DOHH2 (cell line): ENCODE measurements around the gene TRIM66.

Experiments used
- H3F3A ChIP-seq: fragments of 200-600 bp; sonication (generic), shearing (Covaris generic); 2 replicates; pipeline ENCODE4 v1.6.0; 2016; ENCODE audit warnings: antibody characterized with exemption, mild to moderate bottlenecking; ENCODE audit not compliant: control insufficient read depth, insufficient read depth
- H3K27ac ChIP-seq: fragments of 200-600 bp; sonication (generic); 2 replicates; pipeline ENCODE4 v1.5.1; 2014; ENCODE audit warnings: low read depth, mild to moderate bottlenecking, low read length, moderate library complexity
- H3K27me3 ChIP-seq: fragments of 200-600 bp; sonication (generic); 2 replicates; pipeline ENCODE4 v1.6.1; 2014; ENCODE audit warnings: mild to moderate bottlenecking, low read length, mixed read lengths; ENCODE audit not compliant: control insufficient read depth
- H3K36me3 ChIP-seq: fragments of 200-600 bp; sonication (generic); 2 replicates; pipeline ENCODE4 v1.6.1; 2014; ENCODE audit warnings: mild to moderate bottlenecking, low read length, moderate library complexity, mixed read lengths; ENCODE audit not compliant: control insufficient read depth
- H3K4me1 ChIP-seq: fragments of 200-600 bp; sonication (generic); 2 replicates; pipeline ENCODE4 v1.6.1; 2014; ENCODE audit warnings: mild to moderate bottlenecking, low read length, mixed read lengths; ENCODE audit not compliant: control insufficient read depth
- H3K4me2 ChIP-seq: fragments of 200-600 bp; sonication (generic); 2 replicates; pipeline ENCODE4 v1.6.0; 2014; ENCODE audit warnings: mild to moderate bottlenecking, low read length, moderate library complexity
- H3K4me3 ChIP-seq: fragments of 200-600 bp; sonication (generic); 2 replicates; pipeline ENCODE4 v1.5.1; 2014; ENCODE audit warnings: mild to moderate bottlenecking, low read length, mixed read lengths
- H3K79me2 ChIP-seq: fragments of 200-600 bp; sonication (generic); 2 replicates; pipeline ENCODE4 v1.6.1; 2014; ENCODE audit warnings: mild to moderate bottlenecking, low read length, mixed read lengths; ENCODE audit not compliant: control insufficient read depth
- H3K9me2 ChIP-seq: fragments of 200-600 bp; sonication (generic); replicated peaks from 2 replicates; pipeline ENCODE4 v1.6.1; 2014; ENCODE audit warnings: mild to moderate bottlenecking, low read length, mixed read lengths; ENCODE audit not compliant: control insufficient read depth
- H3K9me3 ChIP-seq: fragments of 200-600 bp; sonication (generic); 2 replicates; pipeline ENCODE4 v1.6.1; 2014; ENCODE audit warnings: antibody characterized with exemption, low read length, mixed read lengths; ENCODE audit not compliant: control insufficient read depth, insufficient read depth
- H4K20me1 ChIP-seq: fragments of 200-600 bp; sonication (generic); 2 replicates; pipeline ENCODE4 v1.6.0; 2014; ENCODE audit warnings: low read depth, mild to moderate bottlenecking, antibody characterized with exemption, low read length, moderate library complexity; ENCODE audit not compliant: control insufficient read depth, insufficient read depth
- EZH2phosphoT487 ChIP-seq: fragments of 200-600 bp; sonication (generic); IDR thresholded peaks from 2 replicates; pipeline ENCODE4 v1.6.1; 2017; ENCODE audit warnings: borderline replicate concordance, mild to moderate bottlenecking, antibody characterized with exemption, low read length, moderate library complexity, mixed read lengths
- TF ChIP-seq, protein P1 (sequence below): fragments of 200-600 bp; sonication (generic); IDR thresholded peaks from one replicate; pipeline ENCODE4 v1.5.1; 2014; ENCODE audit warnings: antibody characterized with exemption, mild to moderate bottlenecking, low read depth, low read length; ENCODE audit not compliant: poor library complexity, severe bottlenecking

The TRIM66 gene

DNA sequence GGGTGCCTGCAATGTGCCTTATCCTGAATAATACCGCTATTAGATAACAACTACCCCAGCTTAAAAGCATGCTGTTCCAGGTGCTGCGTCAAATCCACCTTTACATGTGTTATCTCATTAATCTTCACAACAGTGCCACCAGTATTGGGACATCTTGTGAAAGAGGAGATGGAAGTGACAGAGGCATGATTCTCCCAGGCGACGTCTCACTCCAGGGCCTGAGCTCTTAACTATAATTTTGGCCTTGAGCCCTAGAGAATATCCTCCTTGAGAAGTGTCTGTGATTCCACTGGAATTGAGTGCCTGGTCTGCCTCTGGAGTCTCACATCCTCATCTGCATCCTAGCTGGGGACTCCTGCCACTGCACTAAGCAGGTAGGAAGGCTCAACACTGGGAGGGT is 43.9 kb upstream of the TRIM66 start:
- H3K9me3 ChIP-seq, result no peaks in the 10 kb centered on the region
- H3K4me3 ChIP-seq, result no peak overlapping the region
- no peaks in the 10 kb centered on the region for H3F3A ChIP-seq
- peaks cover 2% of the 10 kb centered on the region for H3K4me1 ChIP-seq
- H3K79me2 ChIP-seq, result no peaks in the 10 kb centered on the region
- TF ChIP-seq EZH2phosphoT487, result no peak
- TF ChIP-seq, protein P1, sequence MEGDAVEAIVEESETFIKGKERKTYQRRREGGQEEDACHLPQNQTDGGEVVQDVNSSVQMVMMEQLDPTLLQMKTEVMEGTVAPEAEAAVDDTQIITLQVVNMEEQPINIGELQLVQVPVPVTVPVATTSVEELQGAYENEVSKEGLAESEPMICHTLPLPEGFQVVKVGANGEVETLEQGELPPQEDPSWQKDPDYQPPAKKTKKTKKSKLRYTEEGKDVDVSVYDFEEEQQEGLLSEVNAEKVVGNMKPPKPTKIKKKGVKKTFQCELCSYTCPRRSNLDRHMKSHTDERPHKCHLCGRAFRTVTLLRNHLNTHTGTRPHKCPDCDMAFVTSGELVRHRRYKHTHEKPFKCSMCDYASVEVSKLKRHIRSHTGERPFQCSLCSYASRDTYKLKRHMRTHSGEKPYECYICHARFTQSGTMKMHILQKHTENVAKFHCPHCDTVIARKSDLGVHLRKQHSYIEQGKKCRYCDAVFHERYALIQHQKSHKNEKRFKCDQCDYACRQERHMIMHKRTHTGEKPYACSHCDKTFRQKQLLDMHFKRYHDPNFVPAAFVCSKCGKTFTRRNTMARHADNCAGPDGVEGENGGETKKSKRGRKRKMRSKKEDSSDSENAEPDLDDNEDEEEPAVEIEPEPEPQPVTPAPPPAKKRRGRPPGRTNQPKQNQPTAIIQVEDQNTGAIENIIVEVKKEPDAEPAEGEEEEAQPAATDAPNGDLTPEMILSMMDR, result no peak
- peaks cover 2% of the 10 kb centered on the region for H3K27me3 ChIP-seq
- no peaks in the 10 kb centered on the region for H3K36me3 ChIP-seq
- H4K20me1 ChIP-seq, result no peaks in the 10 kb centered on the region
- H3K27ac ChIP-seq, result no peak overlapping the region
- no peaks in the 10 kb centered on the region for H3K9me2 ChIP-seq
- no peak overlapping the region for H3K4me2 ChIP-seq

DNA sequence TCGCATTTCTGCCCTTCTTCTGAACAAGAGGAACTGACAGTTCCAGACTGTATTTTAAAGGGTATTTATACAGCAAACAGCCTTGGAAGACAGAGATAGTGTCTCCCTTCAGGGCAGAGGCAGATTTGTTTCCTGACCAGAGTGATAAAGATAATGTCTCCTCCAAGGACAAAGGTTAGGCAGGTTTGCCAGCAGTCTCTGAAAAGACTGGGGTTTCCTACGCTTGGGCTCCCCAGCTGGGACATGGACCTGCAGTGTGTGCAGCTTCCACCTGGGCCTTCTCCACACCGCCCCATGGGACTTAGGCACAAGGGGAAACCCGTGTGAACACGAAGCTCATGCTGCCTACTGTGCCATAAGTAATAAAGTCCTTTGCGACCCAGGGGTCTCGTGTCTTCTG is 42.2 kb upstream of the TRIM66 start:
- Histone ChIP-seq H3K9me2 (no peaks in the 10 kb centered on the region), H3K36me3 (no peaks in the 10 kb centered on the region), H3K27ac (no peak overlapping the region), H3K79me2 (no peaks in the 10 kb centered on the region), H3F3A (no peaks in the 10 kb centered on the region), H3K4me3 (no peak overlapping the region), H3K9me3 (no peaks in the 10 kb centered on the region), H3K27me3 (peaks cover 7% of the 10 kb centered on the region), H4K20me1 (no peaks in the 10 kb centered on the region), H3K4me2 (no peak overlapping the region), H3K4me1 (no peaks in the 10 kb centered on the region)
- TF ChIP-seq EZH2phosphoT487, result no peak
- TF ChIP-seq, protein P1, result no peak

DNA sequence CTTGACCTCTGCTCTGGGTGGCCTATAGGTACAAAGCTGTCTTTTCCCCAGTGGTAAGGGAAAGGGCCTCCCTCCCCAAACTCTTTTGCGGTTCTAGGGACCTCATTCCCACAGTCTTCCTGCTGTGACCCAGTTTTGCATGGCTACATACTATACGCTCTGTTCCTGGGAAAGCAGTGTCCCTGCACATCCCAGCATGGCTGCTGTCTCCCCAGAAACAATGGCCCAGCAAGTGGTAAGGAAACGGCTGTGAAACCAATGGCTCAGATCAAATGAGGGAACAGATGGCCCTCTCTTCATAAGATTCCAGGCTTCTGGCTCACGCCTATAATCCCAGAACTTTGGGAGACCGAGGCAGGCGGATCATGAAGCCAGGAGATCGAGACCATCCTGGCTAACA is 41.2 kb upstream of the TRIM66 start:
- no peaks in the 10 kb centered on the region for H3K9me3 ChIP-seq
- no peak overlapping the region for H3K27ac ChIP-seq
- peaks cover 13% of the 10 kb centered on the region for H3K27me3 ChIP-seq
- H3K9me2 ChIP-seq, result no peaks in the 10 kb centered on the region
- no peaks in the 10 kb centered on the region for H3K36me3 ChIP-seq
- no peaks in the 10 kb centered on the region for H3K4me1 ChIP-seq
- no peaks in the 10 kb centered on the region for H4K20me1 ChIP-seq
- no peaks in the 10 kb centered on the region for H3K79me2 ChIP-seq
- no peak overlapping the region for H3K4me3 ChIP-seq
- H3F3A ChIP-seq, result no peaks in the 10 kb centered on the region
- TF ChIP-seq, protein P1, result no peak
- no peak overlapping the region for H3K4me2 ChIP-seq

DNA sequence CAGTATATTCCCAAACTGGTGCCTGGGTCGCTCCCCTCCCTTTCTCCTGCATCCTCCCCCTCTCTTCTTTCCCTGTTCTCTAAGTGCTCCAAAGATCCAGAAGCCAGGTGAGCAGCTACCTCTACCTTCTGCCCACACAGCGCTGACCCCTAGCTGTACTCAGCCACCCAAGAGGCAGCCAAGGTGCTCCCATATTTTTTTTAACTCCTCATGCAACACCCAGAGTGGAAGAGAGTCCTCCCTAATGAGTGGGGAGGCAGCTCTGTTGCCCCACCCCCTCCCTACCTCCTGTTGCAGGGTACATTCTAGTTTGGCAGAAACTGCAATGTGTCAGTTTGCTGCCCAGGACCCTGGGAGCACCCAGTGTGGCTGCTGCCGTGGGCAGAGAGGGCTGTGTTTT is 40.3 kb upstream of the TRIM66 start:
- peaks cover 13% of the 10 kb centered on the region for H3K27me3 ChIP-seq
- H3K9me3 ChIP-seq, result no peaks in the 10 kb centered on the region
- no peak overlapping the region for H3K27ac ChIP-seq
- no peak overlapping the region for H3K4me3 ChIP-seq
- H3F3A ChIP-seq, result no peaks in the 10 kb centered on the region
- H4K20me1 ChIP-seq, result no peaks in the 10 kb centered on the region
- H3K4me2 ChIP-seq, result no peak overlapping the region
- TF ChIP-seq, protein P1, result no peak
- TF ChIP-seq EZH2phosphoT487, result no peak
- H3K9me2 ChIP-seq, result no peaks in the 10 kb centered on the region
- H3K79me2 ChIP-seq, result no peaks in the 10 kb centered on the region
- H3K36me3 ChIP-seq, result no peaks in the 10 kb centered on the region
- H3K4me1 ChIP-seq, result peaks cover 5% of the 10 kb centered on the region
